ENCODE data around the gene SETBP1.

SETBP1 gene

GRCh38 chr18:44766450-44766849 lies 85.8 kb downstream of the SETBP1 start:
- DNase-seq, result no peak

GRCh38 chr18:44767807-44768206 lies 87.1 kb downstream of the SETBP1 start:
- no peak for DNase-seq

- DNase-seq, result no peak
These were observed 90.0 kb downstream of the SETBP1 start for GRCh38 chr18:44770641-44771040.

GRCh38 chr18:44771572-44771955 lies 90.9 kb downstream of the SETBP1 start:
- no peak for DNase-seq

- DNase-seq, result no peak
These were observed 91.5 kb downstream of the SETBP1 start for GRCh38 chr18:44771956-44772917.

- DNase-seq, result no peak
These were observed 93.0 kb downstream of the SETBP1 start for GRCh38 chr18:44773640-44774155.

GRCh38 chr18:44774191-44774590 lies 93.5 kb downstream of the SETBP1 start:
- no peak for DNase-seq

GRCh38 chr18:44777457-44778192 lies 96.9 kb downstream of the SETBP1 start:
- DNase-seq, result no peak

- no peak for DNase-seq
These were observed 98.1 kb downstream of the SETBP1 start for GRCh38 chr18:44778788-44779187.

GRCh38 chr18:44779753-44780292 lies 99.1 kb downstream of the SETBP1 start:
- no peak for DNase-seq

GRCh38 chr18:44781886-44782285 lies 101.2 kb downstream of the SETBP1 start:
- no peak for DNase-seq

- no peak for DNase-seq
These were observed 101.9 kb downstream of the SETBP1 start for GRCh38 chr18:44782617-44783016.

- no peak for DNase-seq
These were observed 102.7 kb downstream of the SETBP1 start for GRCh38 chr18:44783371-44783770.

GRCh38 chr18:44786257-44786656 lies 105.6 kb downstream of the SETBP1 start:
- DNase-seq, result no peak

- no peak for DNase-seq
These were observed 106.0 kb downstream of the SETBP1 start for GRCh38 chr18:44786688-44787087.

- DNase-seq, result no peak
These were observed 107.6 kb downstream of the SETBP1 start for GRCh38 chr18:44788334-44788733.

GRCh38 chr18:44789710-44790109 lies 109.0 kb downstream of the SETBP1 start:
- DNase-seq, result no peak

GRCh38 chr18:44790860-44791259 lies 110.2 kb downstream of the SETBP1 start:
- DNase-seq, result no peak

- DNase-seq, result no peak
These were observed 110.8 kb downstream of the SETBP1 start for GRCh38 chr18:44791520-44791919.

GRCh38 chr18:44792456-44793061 lies 111.9 kb downstream of the SETBP1 start:
- DNase-seq, result no peak

- DNase-seq, result no peak
These were observed 112.5 kb downstream of the SETBP1 start for GRCh38 chr18:44793194-44793593.

- no peak for DNase-seq
These were observed 113.0 kb downstream of the SETBP1 start for GRCh38 chr18:44793685-44794084.

GRCh38 chr18:44795241-44795640 lies 114.6 kb downstream of the SETBP1 start:
- no peak for DNase-seq

Data from 8988T (cell line).